HG03139 (cell line): ENCODE results near the gene REEP3.
"Not testable (repeated sequence)": the region's sequence is repeated elsewhere in the genome, so short reads cannot be mapped to it uniquely, and the experiment has no call there.

ENCODE experiments used
- ATAC-seq: cut with Tn5 transposase; IDR thresholded peaks from one replicate; pipeline ENCODE4 v1.9.1; 2021; ENCODE audit not compliant: unreplicated experiment

The REEP3 gene

DNA sequence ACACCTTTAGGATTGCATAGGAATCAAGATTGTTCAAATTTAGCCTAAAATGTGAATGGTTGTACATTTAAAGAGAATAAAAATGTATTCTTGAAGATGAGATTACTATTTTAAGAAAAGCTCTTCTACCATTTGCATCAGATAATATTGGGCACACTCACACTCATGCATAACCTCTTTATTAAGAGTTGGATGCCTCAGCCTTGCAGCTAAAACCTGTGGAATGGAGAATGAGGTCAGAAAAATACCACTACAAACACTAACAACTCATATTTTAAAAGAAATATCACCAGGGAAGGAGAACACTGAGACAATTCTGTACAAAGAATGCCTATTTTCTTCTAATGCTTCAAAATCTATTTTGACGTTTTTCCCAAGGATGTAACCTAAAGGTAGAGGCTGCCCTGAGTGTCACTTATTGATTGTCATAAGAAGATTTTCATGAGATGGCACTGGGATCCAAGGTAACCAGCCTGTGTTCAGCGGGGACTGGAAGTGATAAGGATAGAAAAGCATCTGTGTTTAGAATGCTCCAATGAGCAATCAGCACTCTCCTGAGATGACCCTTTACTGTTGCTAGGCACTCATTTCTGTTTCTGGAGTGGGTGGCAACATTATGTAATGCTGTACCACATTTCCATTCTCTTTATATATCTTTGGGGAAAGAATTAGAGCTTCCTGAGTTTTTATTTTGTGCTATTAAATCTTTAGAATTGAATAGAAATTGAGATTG, 26.6 kb downstream of the REEP3 start:
- ATAC-seq: no peak

DNA sequence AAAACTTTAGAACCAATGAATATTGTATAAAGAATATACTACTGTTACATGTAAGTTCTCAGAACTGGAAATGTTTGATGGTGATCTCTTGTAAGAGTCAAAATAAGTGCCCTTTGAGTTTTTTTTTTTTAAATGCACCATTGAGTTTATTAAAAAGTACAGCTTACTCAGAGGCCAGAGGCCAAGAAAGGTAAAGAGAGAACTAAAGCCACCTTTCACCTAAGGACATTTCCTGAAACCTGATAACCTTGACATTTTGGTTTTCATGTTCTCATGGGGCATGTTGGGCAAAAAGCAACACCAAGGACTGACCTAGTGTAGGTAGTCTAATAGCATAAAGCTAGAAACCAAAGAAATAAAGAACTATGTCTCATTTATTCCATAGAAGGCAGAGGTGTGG, 27.7 kb downstream of the REEP3 start:
- no peak for ATAC-seq

DNA sequence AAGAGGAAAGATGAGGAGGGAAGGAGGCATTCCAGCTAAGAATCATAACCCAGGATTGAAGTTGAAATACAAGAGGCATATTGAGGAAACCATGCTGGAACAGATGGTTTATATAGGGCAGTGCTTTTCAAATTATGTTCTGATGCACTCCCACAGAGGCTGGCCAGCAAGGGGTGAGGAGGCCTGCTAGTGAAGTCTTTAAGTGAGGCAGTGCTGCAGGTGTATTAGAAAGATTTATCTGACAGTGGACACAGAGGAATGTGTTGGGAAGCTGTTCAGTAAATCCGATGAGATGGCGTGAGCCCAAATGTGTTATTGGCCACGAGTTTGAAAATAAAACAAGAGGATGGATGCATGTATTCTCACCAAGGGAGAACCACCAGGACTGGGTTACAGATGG, 28.6 kb downstream of the REEP3 start:
- no peak for ATAC-seq

DNA sequence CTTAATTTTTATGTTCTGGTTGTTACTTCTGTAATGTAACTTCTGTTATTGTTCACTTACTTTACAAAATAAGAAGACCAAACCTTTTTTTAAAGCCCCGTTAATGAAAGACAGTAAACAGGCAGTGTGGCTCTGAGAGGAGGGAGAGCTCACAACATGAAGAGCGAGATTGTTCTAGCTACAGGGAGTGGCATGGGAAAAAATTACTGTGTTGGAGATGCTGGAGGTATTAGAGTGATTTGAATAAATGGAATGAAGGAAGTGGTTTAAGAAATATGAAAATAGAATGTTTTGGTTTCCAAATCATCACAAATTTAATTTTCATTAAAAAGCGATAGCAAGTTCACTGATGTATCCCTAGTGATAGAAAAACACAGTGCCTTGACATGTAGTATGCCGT, 31.8 kb downstream of the REEP3 start:
- ATAC-seq: no peak

DNA sequence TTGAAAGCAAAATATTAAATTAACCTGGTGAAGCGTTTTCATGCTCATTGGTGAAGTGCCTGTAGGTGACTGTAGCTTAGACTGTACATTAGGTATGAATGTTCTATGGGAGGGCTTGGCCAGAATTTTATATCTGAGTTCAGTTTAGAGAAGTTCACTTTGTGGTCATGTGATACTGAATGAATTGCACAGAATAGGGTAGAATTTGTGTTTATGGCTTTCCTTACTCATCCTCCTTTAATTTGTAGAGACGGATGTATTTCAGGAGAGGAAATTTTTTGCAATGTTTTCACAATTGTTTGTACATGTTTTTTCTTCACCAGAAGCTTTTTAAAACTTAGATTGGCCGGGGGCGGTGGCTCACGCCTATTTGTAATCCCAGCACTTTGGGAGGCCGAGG, 32.3 kb downstream of the REEP3 start:
- ATAC-seq: no peak

DNA sequence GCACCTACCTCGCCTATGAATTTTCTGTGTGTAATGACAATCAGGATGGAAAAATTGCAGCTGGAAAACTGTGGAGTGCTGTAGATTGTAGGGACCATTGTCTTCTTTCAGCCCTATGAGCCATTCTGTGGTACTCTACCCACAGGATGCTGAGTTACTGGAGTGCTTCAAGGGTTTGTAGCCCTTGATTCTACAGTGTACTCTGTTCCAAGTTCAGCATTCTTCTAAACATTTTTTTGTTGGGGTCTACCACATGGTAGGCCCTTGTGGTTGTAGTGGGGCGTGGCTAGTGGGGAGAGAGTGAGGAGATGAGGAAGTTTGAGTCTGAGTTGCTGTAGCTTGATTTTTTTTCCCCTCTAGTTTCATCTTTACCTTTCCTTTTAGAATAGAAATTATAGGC, 33.5 kb downstream of the REEP3 start:
- peak; percentile 89 for ATAC-seq

DNA sequence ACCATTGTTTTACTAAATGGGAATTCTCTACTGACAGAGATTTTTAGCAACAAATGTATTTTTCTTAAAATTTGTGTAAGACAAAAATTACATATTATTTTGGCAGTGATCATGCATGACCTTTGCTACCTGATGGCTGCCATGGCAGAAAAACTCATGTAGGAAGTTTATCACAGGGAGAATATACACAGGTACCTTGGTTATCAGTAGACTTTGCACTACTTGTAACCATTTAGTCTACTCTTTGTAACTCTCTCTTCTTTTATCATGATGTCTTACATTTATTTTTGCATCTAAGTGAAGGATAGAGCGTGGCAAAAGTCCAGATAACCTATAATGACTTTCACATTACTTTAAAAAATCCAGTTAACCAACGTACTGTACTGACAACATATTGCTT, 34.1 kb downstream of the REEP3 start:
- no peak for ATAC-seq

DNA sequence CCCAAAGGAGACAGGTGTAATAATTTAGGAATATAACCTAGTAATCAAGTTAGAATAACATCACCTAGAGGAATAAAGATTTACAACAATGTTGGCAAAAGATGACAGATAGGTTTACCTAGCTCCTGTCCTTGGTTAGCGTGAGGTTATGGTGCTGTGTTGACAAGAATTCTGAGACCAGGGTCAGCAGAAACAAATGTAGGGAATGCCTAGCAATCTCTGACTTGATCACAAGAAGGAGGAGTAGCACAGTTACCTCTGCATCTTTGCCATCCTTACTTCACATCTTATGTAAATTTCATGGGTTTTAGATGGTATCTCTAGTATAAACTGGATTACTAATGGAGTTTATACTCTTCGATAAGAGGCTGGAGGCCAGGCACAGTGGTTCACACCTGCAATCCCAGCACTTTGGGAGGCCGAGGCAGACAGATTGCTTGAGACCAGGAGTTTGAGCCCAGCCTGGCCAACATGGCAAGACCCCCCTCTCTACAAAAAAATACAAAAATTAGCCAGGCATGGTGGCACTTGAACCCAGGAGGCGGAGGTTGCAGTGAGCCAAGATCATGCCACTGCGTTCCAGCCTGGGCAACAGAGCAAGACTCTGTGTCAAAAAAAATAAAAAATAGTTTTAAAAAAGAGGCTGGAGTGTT, 37.1 kb downstream of the REEP3 start:
- no peak for ATAC-seq

DNA sequence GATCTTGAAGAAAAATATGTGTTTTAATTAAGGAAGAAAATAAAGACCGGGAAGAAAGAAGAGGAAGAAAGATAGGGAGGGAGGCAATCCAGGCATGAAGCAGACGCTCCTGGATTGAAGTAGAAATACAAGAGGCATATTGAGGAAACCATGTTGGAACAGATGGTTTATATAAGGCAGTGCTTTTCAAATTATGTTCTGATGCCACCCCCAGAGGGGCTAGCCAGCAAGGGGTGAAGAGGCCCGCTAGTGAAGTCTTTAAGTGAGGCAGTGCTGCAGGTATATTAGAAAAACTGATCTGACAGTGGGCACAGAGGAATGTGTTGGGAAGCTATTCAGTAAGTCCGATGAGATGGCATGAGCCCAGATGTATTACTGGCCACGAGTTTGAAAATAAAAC, 40.1 kb downstream of the REEP3 start:
- no peak for ATAC-seq

DNA sequence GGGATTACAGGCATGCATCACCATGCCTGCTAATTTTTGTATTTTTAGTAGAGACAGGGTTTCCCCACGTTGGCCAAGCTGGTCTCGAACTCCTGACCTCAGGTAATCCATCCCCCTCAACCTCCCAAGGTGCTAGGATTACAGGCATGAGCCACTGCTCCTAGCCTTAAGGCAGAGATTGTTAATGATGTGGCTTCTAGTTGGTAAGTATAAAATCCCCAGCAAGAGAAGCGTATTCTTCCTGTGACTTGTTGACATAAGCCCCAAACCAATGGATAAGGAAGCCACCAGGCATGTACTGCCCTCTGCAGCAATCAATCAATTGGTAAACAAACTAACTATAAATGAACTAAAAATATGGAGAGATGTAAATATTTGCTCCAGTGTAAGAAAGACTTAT, 41.2 kb downstream of the REEP3 start:
- no peak for ATAC-seq

DNA sequence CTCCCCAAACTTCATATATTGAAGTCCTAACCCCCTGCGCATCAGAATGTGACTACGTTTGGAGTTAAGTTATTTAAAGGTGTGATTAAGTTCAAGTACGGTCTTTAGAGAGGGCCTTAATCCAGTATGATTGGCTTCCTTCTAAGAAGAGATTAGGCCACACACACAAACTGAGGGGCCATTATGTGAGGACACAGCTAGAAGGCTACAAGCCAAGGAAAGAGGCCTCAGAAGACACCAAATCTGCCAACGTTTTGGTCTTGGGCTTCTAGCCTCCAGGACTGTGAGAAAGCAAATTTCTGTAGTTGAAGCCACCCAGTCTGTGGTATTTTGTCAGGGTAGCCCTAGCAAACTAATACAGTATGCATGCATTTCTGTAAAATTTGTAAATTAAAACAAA, 41.7 kb downstream of the REEP3 start:
- no peak for ATAC-seq

DNA sequence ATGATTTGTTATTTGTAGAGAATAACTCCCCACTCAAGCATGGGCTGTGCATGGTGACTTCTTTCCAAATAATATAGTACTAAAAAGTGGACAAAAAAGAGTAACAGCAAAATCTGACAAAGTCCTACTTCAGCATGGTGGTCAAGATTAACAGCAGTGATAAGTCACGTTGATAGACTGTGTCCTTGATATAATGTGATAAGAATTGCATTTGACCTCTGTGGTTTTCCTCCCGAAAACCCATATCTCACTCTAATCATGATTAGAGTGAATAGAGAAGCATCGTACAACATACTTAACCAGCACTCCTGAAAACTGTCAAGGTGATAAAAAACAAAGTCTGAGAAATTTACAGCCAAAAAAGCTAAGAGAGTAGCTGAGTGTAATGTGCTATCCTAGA, 42.4 kb downstream of the REEP3 start:
- ATAC-seq: no peak

DNA sequence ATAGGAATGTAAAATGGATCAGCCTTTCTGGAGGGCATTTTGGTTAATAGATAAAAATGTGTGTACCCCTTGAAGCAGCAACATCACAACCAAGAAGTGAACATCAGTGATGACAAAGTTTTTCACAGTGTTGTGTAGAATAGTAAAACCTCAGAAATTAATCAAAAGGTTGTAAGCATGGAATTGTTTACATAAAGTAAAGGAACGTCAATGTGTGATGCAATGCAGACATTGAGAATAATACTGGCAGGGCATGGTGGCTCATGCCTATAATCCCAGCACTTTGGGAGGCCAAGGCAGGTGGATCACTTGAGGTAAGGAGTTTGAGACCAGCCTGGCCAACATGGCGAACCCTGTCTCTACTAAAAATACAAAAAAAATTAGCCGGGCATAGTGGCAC, 43.5 kb downstream of the REEP3 start:
- ATAC-seq: not testable (repeated sequence)

DNA sequence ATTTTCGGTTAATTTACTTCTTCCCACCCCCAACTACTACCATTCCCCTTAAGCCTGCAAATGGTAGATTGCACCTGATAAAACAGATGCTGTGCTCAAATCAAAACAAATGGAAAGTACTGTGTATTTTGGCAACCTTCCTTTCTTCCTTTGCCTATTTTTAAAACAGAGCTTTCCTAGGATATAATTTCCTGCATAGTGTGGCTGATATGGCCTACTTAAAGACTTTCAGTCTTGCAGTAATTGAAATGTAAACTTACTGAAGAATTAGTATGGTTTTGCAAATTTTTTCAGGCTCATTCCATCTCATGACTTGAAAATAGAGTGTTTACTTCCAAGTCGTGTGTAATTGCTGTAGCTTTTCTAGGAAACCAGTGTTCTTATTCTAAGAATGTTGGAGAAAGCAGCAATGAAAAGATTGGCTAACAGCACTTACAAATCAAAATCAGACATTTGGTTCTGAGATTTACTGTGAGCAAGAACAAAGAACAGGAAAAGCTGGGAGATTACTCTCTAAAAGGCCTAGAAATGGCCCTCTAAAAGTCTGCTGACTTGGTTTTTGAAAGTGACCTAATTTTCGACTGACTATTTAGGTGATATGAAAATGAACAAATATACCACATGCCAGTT, 52.0 kb downstream of the REEP3 start:
- ATAC-seq: no peak

DNA sequence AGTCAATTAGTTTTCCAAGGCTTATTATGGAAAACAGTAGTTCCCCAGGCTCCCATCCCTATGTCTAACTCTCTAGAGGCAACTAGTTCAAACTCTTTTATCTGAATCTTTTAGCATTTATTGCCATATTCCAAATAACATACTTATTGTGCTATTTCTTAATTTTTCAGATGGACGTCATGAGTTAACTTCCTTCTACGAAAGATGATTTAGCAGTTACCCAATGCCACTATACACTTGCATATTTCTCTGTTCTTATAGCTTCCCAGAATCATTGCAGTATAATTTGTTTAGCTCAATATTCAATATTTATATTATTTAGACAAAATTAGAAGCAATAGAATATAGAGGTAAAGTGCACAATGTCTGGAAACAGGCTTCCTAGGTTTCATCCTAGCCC, 52.8 kb downstream of the REEP3 start:
- ATAC-seq: no peak

DNA sequence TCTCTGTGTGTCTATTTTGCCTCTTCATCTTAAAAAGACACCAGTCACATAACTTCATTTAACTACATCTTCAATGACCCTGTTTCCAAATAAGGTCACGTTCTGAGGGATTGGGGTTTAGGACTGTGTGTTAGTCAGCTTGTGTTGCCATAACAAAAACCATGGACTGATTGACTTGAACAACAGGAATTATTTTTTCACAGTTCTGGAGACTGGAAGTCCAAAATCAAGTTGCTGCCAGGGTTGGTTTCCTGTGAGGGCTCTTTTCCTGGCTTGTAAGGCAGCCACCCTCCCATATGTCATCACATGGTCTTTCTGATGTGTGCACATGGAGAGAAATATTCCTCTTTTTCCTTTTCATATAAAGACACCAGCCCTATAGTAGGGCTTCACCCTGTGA, 55.3 kb downstream of the REEP3 start:
- no peak for ATAC-seq

DNA sequence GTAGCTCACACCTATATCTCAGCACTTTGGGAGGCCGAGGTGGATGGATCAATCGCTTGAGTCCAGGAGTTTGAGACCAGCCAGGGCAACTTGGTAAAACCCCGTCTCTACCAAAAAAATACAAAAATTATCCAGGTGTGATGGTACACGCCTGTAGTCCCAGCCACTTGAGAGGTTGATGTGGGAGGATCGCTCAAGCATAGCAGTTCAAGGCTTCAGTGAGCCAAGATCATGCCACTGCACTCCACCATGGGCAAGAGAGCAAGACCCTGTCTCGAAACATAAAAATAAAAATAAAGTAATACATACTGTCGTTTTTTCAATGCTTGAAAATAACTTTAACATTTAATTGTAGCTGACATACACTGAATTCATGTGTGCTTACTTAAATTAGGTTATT, 57.3 kb downstream of the REEP3 start:
- ATAC-seq: no peak

DNA sequence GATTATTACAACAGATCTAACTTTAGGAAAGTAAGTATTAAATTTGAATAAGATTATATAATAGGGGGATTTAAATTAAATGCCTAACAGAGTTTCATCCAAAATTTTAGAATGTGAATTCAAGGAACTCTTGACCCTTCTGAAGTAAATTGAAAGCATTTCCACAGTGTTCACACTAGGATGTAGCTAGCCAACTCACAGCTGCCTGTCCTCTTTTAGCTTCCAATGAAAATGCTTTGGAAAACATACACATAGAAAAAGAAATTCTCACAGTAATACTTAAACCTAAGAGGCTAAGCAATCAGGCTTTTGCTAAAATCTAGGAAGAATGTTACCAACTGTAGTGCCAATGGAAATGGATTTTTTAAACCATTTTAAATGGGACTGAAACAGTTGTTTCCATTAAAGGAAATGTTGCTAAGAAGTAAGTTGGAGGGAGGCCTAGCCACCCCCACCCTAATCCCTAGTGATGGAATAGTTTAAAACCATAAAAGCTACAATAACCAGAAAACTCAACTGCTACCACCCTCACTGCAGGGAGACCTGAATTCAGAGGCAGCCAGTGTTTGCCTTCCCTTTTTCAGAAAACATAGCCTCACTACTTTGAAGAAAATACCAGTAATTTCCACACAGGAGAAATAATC, 58.3 kb downstream of the REEP3 start:
- no peak for ATAC-seq

DNA sequence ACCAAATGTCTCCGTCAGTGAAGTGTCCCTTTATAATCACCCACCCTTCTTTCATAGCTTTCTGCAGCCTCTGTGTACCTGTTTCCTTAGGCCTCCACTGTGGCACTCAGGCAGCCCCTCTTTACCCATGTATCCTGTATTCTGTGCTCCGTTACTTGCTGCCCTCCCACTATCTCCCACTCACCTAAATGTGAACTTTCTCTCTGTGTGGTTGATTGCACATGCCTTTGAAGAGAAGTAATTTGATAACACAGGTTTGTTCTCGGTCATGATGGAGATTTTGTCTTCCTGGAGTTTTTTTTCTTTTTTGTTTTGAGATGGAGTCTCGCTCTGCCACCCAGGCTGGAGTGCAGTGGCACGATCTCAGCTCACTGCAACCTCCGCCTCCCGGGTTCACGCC, 61.5 kb downstream of the REEP3 start:
- ATAC-seq: no peak

DNA sequence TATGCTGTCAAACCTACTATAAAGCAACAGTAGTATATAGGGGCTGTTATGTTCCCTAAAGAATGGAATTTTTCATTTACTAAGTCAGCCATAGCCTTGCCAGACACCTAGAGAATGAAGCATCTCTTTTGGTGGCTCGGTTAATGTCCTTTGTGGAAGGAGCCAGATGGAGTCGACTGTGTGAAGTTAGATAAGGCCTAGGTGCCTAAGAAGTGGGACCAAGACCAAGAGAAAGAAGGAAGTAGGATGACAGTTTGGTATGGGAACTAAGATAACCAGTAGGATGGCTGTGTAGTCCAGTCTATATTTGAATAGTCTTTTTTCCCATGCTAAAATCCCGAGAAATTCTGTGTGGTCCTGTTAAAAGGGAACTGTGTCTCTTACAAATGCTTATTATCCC, 62.2 kb downstream of the REEP3 start:
- no peak for ATAC-seq

DNA sequence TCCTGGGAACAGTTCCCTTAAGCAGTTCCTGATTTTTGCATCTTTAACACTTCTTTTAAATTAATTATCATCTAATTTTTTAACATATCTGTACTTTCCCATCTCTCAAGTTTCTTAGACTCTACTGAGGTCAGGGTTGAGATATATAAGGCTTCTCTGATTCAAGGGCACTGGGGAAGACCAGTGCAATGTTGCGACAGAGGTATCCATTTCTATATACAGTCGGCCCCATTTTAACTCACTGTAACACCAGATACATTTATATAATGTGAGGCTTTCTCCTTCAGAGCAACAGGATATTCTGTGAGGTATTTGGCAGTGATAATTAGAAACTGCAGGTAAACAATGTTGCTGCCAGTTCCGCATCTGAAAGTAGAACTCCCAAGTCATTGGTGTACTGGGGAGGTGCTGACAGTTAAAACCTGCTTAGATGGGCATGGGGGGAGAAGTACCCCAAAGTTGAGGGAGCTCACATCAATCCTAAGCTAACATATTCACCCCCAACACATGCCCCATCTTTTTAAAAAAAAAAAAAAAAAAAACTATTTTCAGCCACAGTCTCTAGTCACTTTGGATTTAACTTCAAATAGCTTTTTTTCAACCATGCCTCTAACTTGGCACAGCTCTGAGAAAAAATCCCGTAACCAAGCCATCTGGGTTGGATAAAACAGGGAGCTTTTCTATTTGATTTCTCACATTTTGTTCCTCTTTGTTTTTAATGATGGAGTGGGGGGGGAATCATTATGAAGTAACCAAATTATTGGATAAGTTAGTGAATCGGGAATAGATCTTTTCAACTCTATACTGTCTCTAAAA, 62.9 kb downstream of the REEP3 start:
- ATAC-seq: no peak
